Trophoblast cell (in vitro differentiated cells and primary cell): ENCODE results near the gene MZT1.

Source experiments
- DNase-seq, 2 donors: peaks; one replicate each; pipeline ENCODE4 v3.0.0-alpha.2; 2016
- H2AFZ ChIP-seq: 2 replicates; pipeline ENCODE4 v1.6.1; 2013; ENCODE audit warnings: low read length, moderate library complexity, mild to moderate bottlenecking; ENCODE audit not compliant: insufficient read depth, poor library complexity
- H2AK5ac ChIP-seq: 2 replicates; pipeline ENCODE4 v1.6.1; 2013; ENCODE audit warnings: mild to moderate bottlenecking, low read length
- H2BK120ac ChIP-seq: 2 replicates; pipeline ENCODE4 v1.6.1; 2013; ENCODE audit warnings: low read length, mild to moderate bottlenecking, moderate library complexity; ENCODE audit not compliant: insufficient read depth, poor library complexity
- H2BK12ac ChIP-seq: 2 replicates; pipeline ENCODE4 v1.6.1; 2013; ENCODE audit warnings: mild to moderate bottlenecking, low read length, moderate library complexity
- H2BK5ac ChIP-seq: 2 replicates; pipeline ENCODE4 v1.6.1; 2013; ENCODE audit warnings: low read length, low read depth, moderate library complexity, mild to moderate bottlenecking; ENCODE audit not compliant: poor library complexity
- H3K14ac ChIP-seq: 2 replicates; pipeline ENCODE4 v1.6.1; 2013; ENCODE audit warnings: mild to moderate bottlenecking, low read length
- H3K18ac ChIP-seq: 2 replicates; pipeline ENCODE4 v1.6.1; 2013; ENCODE audit warnings: mild to moderate bottlenecking, low read length
- H3K23ac ChIP-seq: 2 replicates; pipeline ENCODE4 v1.6.1; 2013; ENCODE audit warnings: low read length
- H3K27ac ChIP-seq: 2 replicates; pipeline ENCODE4 v1.5.1; 2013; ENCODE audit warnings: low read depth, mild to moderate bottlenecking, inconsistent platforms, low read length, moderate library complexity
- H3K27me3 ChIP-seq: 2 replicates; pipeline ENCODE4 v1.6.1; 2013; ENCODE audit warnings: inconsistent platforms, mild to moderate bottlenecking, low read length, moderate library complexity; ENCODE audit not compliant: insufficient read depth
- H3K36me3 ChIP-seq, 2 experiments: 1 replicate in 1 of 2; 2 replicates in 1 of 2; pipeline ENCODE4 v1.6.1; 2013; ENCODE audit warnings: low read length in 2 of 2, mild to moderate bottlenecking in 2 of 2, moderate library complexity in 1 of 2; ENCODE audit not compliant: insufficient read depth in 2 of 2, control insufficient read depth in 1 of 2
- H3K4ac ChIP-seq: 2 replicates; pipeline ENCODE4 v1.6.1; 2013; ENCODE audit warnings: low read depth, mild to moderate bottlenecking, low read length, moderate library complexity
- H3K4me1 ChIP-seq, 2 experiments: 1 replicate in 1 of 2; 2 replicates in 1 of 2; pipeline ENCODE4 v1.6.1; 2013; ENCODE audit warnings: low read length in 2 of 2, mild to moderate bottlenecking in 2 of 2, moderate library complexity in 1 of 2; ENCODE audit not compliant: insufficient read depth in 2 of 2, control insufficient read depth in 1 of 2
- H3K4me2 ChIP-seq: 2 replicates; pipeline ENCODE4 v1.6.1; 2013; ENCODE audit warnings: inconsistent platforms, mild to moderate bottlenecking, low read length, moderate library complexity
- H3K4me3 ChIP-seq: 2 replicates; pipeline ENCODE4 v1.5.1; 2013; ENCODE audit warnings: mild to moderate bottlenecking, low read depth, low read length, inconsistent platforms
- H3K79me1 ChIP-seq: one replicate; pipeline ENCODE4 v1.6.1; 2013; ENCODE audit warnings: low read length
- H3K79me2 ChIP-seq: 2 replicates; pipeline ENCODE4 v1.6.1; 2013; ENCODE audit warnings: low read length, mild to moderate bottlenecking; ENCODE audit not compliant: control insufficient read depth, insufficient read depth, poor library complexity
- H3K9ac ChIP-seq: 2 replicates; pipeline ENCODE4 v1.6.1; 2013; ENCODE audit warnings: mild to moderate bottlenecking, low read length
- H3K9me3 ChIP-seq: 2 replicates; pipeline ENCODE4 v1.6.1; 2013; ENCODE audit warnings: low read depth, mild to moderate bottlenecking, control low read depth, inconsistent platforms, low read length; ENCODE audit not compliant: insufficient read depth
- H4K12ac ChIP-seq: 2 replicates; pipeline ENCODE4 v1.6.1; 2013; ENCODE audit warnings: low read depth, mild to moderate bottlenecking, low read length, moderate library complexity
- H4K8ac ChIP-seq: 2 replicates; pipeline ENCODE4 v1.6.1; 2013; ENCODE audit warnings: low read depth, mild to moderate bottlenecking, low read length, moderate library complexity
- H4K91ac ChIP-seq: one replicate; pipeline ENCODE4 v1.6.1; 2013; ENCODE audit warnings: low read depth, mild to moderate bottlenecking, low read length, moderate library complexity
- WGBS: extraction: QIAGEN DNeasy Blood & Tissue Kit; methylation state at CpG from one replicate; pipeline ENCODE4 v1.1.7; 2013; ENCODE audit warnings: missing lambda C conversion rate; ENCODE audit not compliant: insufficient read length, insufficient coverage; ENCODE audit errors: extremely low coverage; 5-methylcytosine and 5-hydroxymethylcytosine counted together

The MZT1 gene

GRCh38 chr13:72757792-72758535 lies 30.5 kb upstream of the MZT1 start:
- Histone ChIP-seq H3K4me3 (no peak overlapping the region), H3K36me3 (peaks cover 11 to 25% of the 10 kb centered on the region in 2 experiments), H3K79me1 (no peaks in the 10 kb centered on the region), H3K4ac (no peak overlapping the region), H3K4me1 (no peaks in the 10 kb centered on the region), H3K9ac (no peak overlapping the region), H4K12ac (no peak overlapping the region), H3K9me3 (no peaks in the 10 kb centered on the region), H2BK120ac (no peak overlapping the region), H3K14ac (no peak overlapping the region), H4K8ac (no peak overlapping the region), H3K27ac (no peak overlapping the region), H3K18ac (no peak overlapping the region), H3K23ac (no peak overlapping the region), H2BK5ac (no peak overlapping the region), H2AFZ (no peak overlapping the region), H2BK12ac (no peak overlapping the region), H4K91ac (no peak overlapping the region), H2AK5ac (no peak overlapping the region), H3K27me3 (no peaks in the 10 kb centered on the region), H3K79me2 (no peaks in the 10 kb centered on the region), H3K4me2 (no peak overlapping the region)
- no CpG with 5 or more reads among the region's 4 CpGs for WGBS
- no peak for DNase-seq

GRCh38 chr13:72754111-72754510 lies 26.7 kb upstream of the MZT1 start:
- DNase-seq, result no peak
- no peaks in the 10 kb centered on the region for H3K4me1 ChIP-seq
- H3K14ac ChIP-seq, result no peak overlapping the region
- H3K23ac ChIP-seq, result no peak overlapping the region
- no peak overlapping the region for H4K12ac ChIP-seq
- H3K79me1 ChIP-seq, result no peaks in the 10 kb centered on the region
- H4K8ac ChIP-seq, result no peak overlapping the region
- H4K91ac ChIP-seq, result no peak overlapping the region
- no peak overlapping the region for H2AK5ac ChIP-seq
- no peak overlapping the region for H3K9ac ChIP-seq
- H2BK5ac ChIP-seq, result no peak overlapping the region
- no peak overlapping the region for H2BK12ac ChIP-seq
- H3K4me2 ChIP-seq, result no peak overlapping the region
- no peaks in the 10 kb centered on the region for H3K79me2 ChIP-seq
- WGBS, result no CpG with 5 or more reads among the region's 6 CpGs
- H2AFZ ChIP-seq, result no peak overlapping the region
- H3K36me3 ChIP-seq, result peaks cover 9 to 20% of the 10 kb centered on the region in 2 experiments
- H3K4me3 ChIP-seq, result no peak overlapping the region
- no peak overlapping the region for H2BK120ac ChIP-seq
- H3K27me3 ChIP-seq, result no peaks in the 10 kb centered on the region
- H3K9me3 ChIP-seq, result no peaks in the 10 kb centered on the region
- H3K27ac ChIP-seq, result no peak overlapping the region
- no peak overlapping the region for H3K4ac ChIP-seq
- H3K18ac ChIP-seq, result no peak overlapping the region

- Histone ChIP-seq H2BK12ac (no peak overlapping the region), H4K91ac (no peak overlapping the region), H2AFZ (no peak overlapping the region), H3K27me3 (no peaks in the 10 kb centered on the region), H3K18ac (no peak overlapping the region), H3K23ac (no peak overlapping the region), H3K4me3 (no peak overlapping the region), H3K79me1 (no peaks in the 10 kb centered on the region), H3K4ac (no peak overlapping the region), H3K9ac (no peak overlapping the region), H3K4me1 (no peaks in the 10 kb centered on the region), H4K12ac (no peak overlapping the region), H3K27ac (no peak overlapping the region), H3K4me2 (no peak overlapping the region), H2AK5ac (no peak overlapping the region), H2BK120ac (no peak overlapping the region), H3K36me3 (peaks cover 10 to 21% of the 10 kb centered on the region in 2 experiments), H3K14ac (no peak overlapping the region), H3K9me3 (no peaks in the 10 kb centered on the region), H4K8ac (no peak overlapping the region), H3K79me2 (no peaks in the 10 kb centered on the region), H2BK5ac (no peak overlapping the region)
- no peak for DNase-seq
Measured at GRCh38 chr13:72751220-72751619, 23.8 kb upstream of the MZT1 start.

DNA sequence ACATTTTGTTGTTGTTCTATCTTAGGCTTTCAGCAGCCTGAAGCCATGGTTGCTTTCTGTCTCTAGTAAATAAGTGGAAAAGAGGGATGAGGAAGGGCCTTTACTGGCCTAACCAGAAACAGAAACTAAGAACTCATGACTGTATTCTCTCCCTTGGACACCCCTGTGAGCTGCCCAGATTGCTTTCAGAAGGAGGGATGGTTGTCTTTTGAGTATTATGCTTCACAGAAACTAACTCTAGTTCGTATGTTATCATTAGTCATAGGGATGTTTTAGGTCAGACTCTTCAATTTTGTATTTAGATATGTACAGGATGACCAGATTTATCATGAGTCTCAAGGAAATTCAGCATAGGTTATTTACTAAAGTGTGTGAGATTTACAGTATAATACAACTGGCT lies 17.8 kb upstream of the MZT1 start:
- Histone ChIP-seq H2AFZ (no peak overlapping the region), H4K91ac (no peak overlapping the region), H3K27me3 (no peaks in the 10 kb centered on the region), H4K12ac (no peak overlapping the region), H3K4ac (no peak overlapping the region), H3K27ac (no peak overlapping the region), H3K79me1 (no peaks in the 10 kb centered on the region), H3K14ac (no peak overlapping the region), H3K23ac (no peak overlapping the region), H2BK120ac (no peak overlapping the region), H2BK12ac (no peak overlapping the region), H4K8ac (no peak overlapping the region), H3K36me3 (peaks cover 8 to 19% of the 10 kb centered on the region in 2 experiments), H3K9ac (no peak overlapping the region), H3K4me1 (no peaks in the 10 kb centered on the region), H3K79me2 (no peaks in the 10 kb centered on the region), H2BK5ac (no peak overlapping the region), H3K9me3 (no peaks in the 10 kb centered on the region), H3K18ac (no peak overlapping the region), H3K4me3 (no peak overlapping the region), H3K4me2 (no peak overlapping the region), H2AK5ac (no peak overlapping the region)
- no CpG with 5 or more reads among the region's 1 CpG for WGBS
- no peak for DNase-seq
